K562 (cell line): ENCODE data around the gene ATP6V0E1.

Experiments used
- E2F3 ChIP-seq: fragments of 250-450 bp; sonication (Bioruptor Pico); IDR thresholded peaks from 2 replicates; pipeline ENCODE4 v1.4.0; 2020; ENCODE audit warnings: mild to moderate bottlenecking
- EZH2 ChIP-seq: IDR thresholded peaks from 2 replicates; pipeline ENCODE4 v1.6.1; 2012; ENCODE audit warnings: low read depth, mild to moderate bottlenecking, inconsistent platforms, low read length, borderline replicate concordance
- JUNB ChIP-seq: fragments of 450-650 bp; formaldehyde crosslinking; conservative IDR thresholded peaks from 2 replicates; pipeline ENCODE4 v1.4.0; 2020; ENCODE audit warnings: mild to moderate bottlenecking
- POLR2A ChIP-seq: fragments of 450-650 bp; conservative IDR thresholded peaks from 2 replicates; pipeline ENCODE4 v1.6.1; 2016
- SETDB1 ChIP-seq: IDR thresholded peaks from one replicate; pipeline ENCODE4 v1.6.1; 2012; ENCODE audit warnings: low read length, control low read depth, inconsistent platforms
- TAF1 ChIP-seq: IDR thresholded peaks from 2 replicates; pipeline ENCODE4 v1.6.1; 2011; ENCODE audit warnings: mild to moderate bottlenecking, low read length, moderate library complexity; ENCODE audit not compliant: insufficient read depth, control insufficient read depth, severe bottlenecking; ENCODE audit errors: extremely low read depth
- TEAD4 ChIP-seq, 2 experiments: sonication (generic) in 1 of 2; formaldehyde crosslinking in 1 of 2; IDR thresholded peaks; 2 replicates each; pipeline versions ENCODE4 v1.6.1 to v1.8.0; 2012 to 2022; ENCODE audit warnings: borderline replicate concordance in 1 of 2, inconsistent platforms in 1 of 2, low read length in 1 of 2, mild to moderate bottlenecking in 1 of 2, missing genetic modification reagents in 1 of 2
- TRIM24 ChIP-seq, 2 experiments: fragments of 450-650 bp; IDR thresholded peaks; 2 replicates each; pipeline ENCODE4 v1.6.1; 2016
- TSC22D4 ChIP-seq: fragments of 450-650 bp; IDR thresholded peaks from 2 replicates; pipeline ENCODE4 v1.6.1; 2016; ENCODE audit warnings: missing genetic modification characterization, missing biosample characterization, control low read depth
- ZC3H11A ChIP-seq: IDR thresholded peaks from 2 replicates; pipeline ENCODE4 v1.6.1; 2012; ENCODE audit warnings: low read depth, low read length, improper control_type of control experiment
- ZNF232 ChIP-seq: sonication (generic); formaldehyde crosslinking; IDR thresholded peaks from 2 replicates; pipeline ENCODE4 v1.8.0; 2022; ENCODE audit warnings: mild to moderate bottlenecking, missing genetic modification reagents
- TF ChIP-seq, protein P1 (sequence below), 2 experiments: fragments of 450-650 bp; formaldehyde crosslinking in 1 of 2; IDR thresholded peaks; 2 replicates each; pipeline versions ENCODE4 v1.4.0 to v1.6.1; 2014 to 2020; ENCODE audit warnings: mild to moderate bottlenecking in 2 of 2, borderline replicate concordance in 1 of 2, low read depth in 1 of 2
- TF ChIP-seq, protein P2 (sequence below): IDR thresholded peaks from 2 replicates; pipeline ENCODE4 v1.6.1; 2011; ENCODE audit warnings: borderline replicate concordance, low read depth, mild to moderate bottlenecking, moderate library complexity, low read length; ENCODE audit not compliant: insufficient read depth, poor library complexity, severe bottlenecking
- TF ChIP-seq, protein P3 (sequence below): sonication (generic); formaldehyde crosslinking; IDR thresholded peaks from 2 replicates; pipeline ENCODE4 v1.8.1; 2023; ENCODE audit warnings: mild to moderate bottlenecking, missing genetic modification reagents, moderate library complexity

DNA sequence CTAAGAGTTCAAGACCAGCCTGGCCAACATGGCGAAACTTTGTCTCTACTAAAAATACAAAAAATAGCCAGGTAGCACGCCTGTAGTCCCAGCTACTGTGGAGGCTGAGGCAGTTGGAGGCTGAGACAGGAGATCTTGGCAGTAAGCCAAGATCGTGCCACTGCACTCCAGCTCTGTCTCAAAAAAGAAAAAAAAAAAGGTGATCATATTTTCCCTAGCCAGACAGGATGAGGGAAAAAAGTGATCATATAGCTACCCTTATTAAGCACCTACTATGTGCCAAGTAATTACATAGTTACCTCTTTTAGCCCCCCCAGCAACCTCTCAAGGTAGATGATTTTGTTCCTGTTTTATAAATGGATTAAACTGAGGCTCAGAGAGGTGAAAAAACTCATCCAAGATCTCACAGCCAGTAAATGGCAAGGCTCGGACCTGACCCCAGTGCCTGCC, 42.5 kb upstream of the ATP6V0E1 start:
- TF ChIP-seq ZC3H11A, result no peak
- TF ChIP-seq, protein P1, sequence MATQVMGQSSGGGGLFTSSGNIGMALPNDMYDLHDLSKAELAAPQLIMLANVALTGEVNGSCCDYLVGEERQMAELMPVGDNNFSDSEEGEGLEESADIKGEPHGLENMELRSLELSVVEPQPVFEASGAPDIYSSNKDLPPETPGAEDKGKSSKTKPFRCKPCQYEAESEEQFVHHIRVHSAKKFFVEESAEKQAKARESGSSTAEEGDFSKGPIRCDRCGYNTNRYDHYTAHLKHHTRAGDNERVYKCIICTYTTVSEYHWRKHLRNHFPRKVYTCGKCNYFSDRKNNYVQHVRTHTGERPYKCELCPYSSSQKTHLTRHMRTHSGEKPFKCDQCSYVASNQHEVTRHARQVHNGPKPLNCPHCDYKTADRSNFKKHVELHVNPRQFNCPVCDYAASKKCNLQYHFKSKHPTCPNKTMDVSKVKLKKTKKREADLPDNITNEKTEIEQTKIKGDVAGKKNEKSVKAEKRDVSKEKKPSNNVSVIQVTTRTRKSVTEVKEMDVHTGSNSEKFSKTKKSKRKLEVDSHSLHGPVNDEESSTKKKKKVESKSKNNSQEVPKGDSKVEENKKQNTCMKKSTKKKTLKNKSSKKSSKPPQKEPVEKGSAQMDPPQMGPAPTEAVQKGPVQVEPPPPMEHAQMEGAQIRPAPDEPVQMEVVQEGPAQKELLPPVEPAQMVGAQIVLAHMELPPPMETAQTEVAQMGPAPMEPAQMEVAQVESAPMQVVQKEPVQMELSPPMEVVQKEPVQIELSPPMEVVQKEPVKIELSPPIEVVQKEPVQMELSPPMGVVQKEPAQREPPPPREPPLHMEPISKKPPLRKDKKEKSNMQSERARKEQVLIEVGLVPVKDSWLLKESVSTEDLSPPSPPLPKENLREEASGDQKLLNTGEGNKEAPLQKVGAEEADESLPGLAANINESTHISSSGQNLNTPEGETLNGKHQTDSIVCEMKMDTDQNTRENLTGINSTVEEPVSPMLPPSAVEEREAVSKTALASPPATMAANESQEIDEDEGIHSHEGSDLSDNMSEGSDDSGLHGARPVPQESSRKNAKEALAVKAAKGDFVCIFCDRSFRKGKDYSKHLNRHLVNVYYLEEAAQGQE (IDR thresholded peaks at IDR 0.05; ENCODE audit: borderline replicate concordance), result no peak
- TF ChIP-seq, protein P1 (CRISPR knock-in tag; IDR thresholded peaks at IDR 0.05; ENCODE audit: low read depth), result no peak
- no peak for TF ChIP-seq JUNB (CRISPR knock-in tag)
- no peak for TF ChIP-seq POLR2A
- no peak for TF ChIP-seq TEAD4 (IDR thresholded peaks at IDR 0.05; ENCODE audit: low read length)
- TF ChIP-seq TEAD4 (CRISPR knock-in tag; IDR thresholded peaks at IDR 0.05; ENCODE audit: borderline replicate concordance), result no peak
- no peak for TF ChIP-seq TAF1
- no peak for TF ChIP-seq E2F3 (CRISPR knock-in tag)
- TF ChIP-seq EZH2, result no peak
- no peak for TF ChIP-seq TRIM24 (IDR thresholded peaks at IDR 0.05)
- TF ChIP-seq, protein P2, sequence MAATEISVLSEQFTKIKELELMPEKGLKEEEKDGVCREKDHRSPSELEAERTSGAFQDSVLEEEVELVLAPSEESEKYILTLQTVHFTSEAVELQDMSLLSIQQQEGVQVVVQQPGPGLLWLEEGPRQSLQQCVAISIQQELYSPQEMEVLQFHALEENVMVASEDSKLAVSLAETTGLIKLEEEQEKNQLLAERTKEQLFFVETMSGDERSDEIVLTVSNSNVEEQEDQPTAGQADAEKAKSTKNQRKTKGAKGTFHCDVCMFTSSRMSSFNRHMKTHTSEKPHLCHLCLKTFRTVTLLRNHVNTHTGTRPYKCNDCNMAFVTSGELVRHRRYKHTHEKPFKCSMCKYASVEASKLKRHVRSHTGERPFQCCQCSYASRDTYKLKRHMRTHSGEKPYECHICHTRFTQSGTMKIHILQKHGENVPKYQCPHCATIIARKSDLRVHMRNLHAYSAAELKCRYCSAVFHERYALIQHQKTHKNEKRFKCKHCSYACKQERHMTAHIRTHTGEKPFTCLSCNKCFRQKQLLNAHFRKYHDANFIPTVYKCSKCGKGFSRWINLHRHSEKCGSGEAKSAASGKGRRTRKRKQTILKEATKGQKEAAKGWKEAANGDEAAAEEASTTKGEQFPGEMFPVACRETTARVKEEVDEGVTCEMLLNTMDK, result no peak
- TF ChIP-seq, protein P3, sequence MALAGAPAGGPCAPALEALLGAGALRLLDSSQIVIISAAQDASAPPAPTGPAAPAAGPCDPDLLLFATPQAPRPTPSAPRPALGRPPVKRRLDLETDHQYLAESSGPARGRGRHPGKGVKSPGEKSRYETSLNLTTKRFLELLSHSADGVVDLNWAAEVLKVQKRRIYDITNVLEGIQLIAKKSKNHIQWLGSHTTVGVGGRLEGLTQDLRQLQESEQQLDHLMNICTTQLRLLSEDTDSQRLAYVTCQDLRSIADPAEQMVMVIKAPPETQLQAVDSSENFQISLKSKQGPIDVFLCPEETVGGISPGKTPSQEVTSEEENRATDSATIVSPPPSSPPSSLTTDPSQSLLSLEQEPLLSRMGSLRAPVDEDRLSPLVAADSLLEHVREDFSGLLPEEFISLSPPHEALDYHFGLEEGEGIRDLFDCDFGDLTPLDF, result no peak
- TF ChIP-seq SETDB1, result no peak
- no peak for TF ChIP-seq TSC22D4 (tag)
- TF ChIP-seq ZNF232 (CRISPR knock-in tag), result no peak
